Globus pallidus (tissue), 1 donor: ENCODE measurements around the gene RPL37A.

ENCODE experiments used
- DNase-seq: peaks from one replicate; pipeline ENCODE4 v3.0.0-alpha.2; 2015; ENCODE audit warnings: low spot score

Gene RPL37A

GRCh38 chr2:216498379-216499352 is at the start of gene RPL37A:
TSS of gene RPL37A (plus strand) at chr2:216498844. CDS start at chr2:216498875, 31 bp downstream.
- DNase-seq = peak; percentile 95

- DNase-seq = no peak
These were observed 48.3 kb upstream of the RPL37A start for GRCh38 chr2:216450346-216450745.

DNA sequence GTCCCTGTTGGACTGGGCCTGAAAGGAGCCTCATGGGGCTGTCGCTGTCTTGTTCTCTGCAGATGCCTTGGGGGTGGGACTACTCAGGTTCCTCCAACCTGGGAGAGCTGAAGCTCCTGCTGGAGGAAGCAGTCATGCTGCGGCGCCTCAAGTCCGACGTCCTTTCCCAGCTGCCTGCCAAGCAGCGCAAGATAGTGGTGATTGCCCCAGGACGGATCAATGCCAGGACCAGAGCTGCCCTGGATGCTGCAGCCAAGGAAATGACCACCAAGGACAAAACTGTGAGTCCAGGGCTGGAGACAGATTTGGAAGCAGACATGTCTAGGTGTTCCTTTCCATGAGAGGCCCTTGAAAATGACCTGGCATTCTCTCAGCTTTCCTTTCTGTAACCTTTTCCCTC is 47.9 kb upstream of the RPL37A start:
- no peak for DNase-seq

DNA sequence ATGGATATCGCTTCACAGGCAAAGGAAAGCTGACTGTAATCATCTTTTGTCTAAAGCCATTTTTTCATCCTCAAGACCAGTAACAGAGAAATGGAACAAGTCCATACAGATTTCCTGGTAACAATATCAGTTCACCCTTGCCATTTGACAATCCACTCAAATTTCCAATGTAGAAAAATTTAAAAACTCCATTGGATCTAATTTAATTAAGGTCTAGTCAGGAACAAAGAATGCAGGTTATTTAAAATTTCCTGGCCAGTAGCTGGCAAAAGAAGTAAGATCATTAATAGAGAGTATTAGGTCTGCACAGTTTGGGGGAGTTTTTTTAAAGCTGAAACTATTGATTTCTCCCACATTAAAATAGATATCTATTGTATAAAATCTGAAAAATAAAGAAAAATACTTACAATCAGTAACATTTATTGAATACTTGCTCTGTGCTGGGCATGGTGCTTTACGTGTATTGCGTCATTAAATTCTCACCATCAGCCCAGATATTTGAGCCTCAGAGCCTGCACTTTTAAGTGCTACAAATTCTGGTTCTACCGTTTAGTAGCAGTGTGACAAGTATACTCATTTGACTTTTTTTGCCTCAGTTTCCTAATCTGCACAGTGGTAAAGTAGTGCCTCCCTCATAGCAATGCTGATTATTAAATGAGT is 44.6 kb upstream of the RPL37A start:
- no peak for DNase-seq

- DNase-seq = no peak
These were observed 35.5 kb upstream of the RPL37A start for GRCh38 chr2:216463148-216463547.

- DNase-seq = no peak
These were observed 34.4 kb upstream of the RPL37A start for GRCh38 chr2:216464104-216464720.

DNA sequence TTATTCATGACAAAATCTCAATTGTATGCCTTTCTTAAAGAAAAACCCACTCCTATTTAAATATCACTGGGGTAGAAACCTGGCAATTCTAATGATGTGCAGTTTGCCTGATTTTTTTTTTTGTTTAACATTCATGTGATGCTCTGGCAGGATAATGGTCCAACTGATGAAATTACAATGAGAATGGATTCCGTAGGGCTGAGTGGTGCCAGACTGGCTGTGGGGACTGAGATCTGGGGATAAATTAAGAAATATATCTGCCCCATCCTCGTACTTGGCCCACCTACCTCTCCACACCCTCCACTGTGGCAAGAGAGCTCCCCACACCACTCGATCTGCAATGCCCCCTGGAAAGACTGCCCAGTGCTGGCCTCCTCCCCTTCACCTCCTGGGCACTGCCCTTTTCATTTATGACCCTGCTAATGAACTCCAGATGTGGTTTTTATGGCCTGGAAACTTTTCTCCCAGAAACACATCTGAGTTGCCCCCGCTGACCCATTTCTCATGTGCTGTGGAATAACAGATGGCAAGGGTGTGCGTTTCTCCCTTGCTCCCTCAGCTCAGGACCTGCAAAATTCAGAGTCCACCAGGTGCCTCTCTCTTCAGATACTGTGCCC is 33.0 kb upstream of the RPL37A start:
- DNase-seq = no peak

- no peak for DNase-seq
These were observed 30.8 kb upstream of the RPL37A start for GRCh38 chr2:216467845-216468244.

- DNase-seq = no peak
These were observed 29.0 kb upstream of the RPL37A start for GRCh38 chr2:216469661-216470060.

GRCh38 chr2:216473187-216473586 is 25.5 kb upstream of the RPL37A start:
- DNase-seq = no peak

- no peak for DNase-seq
These were observed 23.5 kb upstream of the RPL37A start for GRCh38 chr2:216474925-216475670.

- no peak for DNase-seq
These were observed 22.9 kb upstream of the RPL37A start for GRCh38 chr2:216475767-216476166.

- no peak for DNase-seq
These were observed 21.2 kb upstream of the RPL37A start for GRCh38 chr2:216477283-216478035.

GRCh38 chr2:216478151-216478550 is 20.5 kb upstream of the RPL37A start:
- peak; percentile 71 for DNase-seq

DNA sequence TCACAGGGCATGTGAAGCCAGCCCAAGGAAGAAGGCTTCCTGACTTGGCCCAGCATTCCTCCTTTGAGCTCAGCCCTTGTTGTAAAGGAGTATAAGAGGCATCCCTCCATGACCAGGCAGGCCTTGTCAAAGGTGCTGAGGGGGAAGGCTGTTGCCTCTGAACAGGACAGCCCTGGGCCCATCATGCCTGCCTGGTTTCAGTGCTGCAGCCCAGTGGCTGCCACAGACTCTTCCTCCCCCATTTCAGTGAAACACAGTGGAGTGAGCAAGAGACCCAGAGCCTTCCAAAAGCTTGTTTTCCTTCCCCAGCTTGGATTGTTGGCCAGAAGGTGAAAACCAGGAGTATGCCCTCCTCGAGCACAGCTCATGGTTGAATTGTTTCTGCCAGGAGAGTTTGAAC is 19.9 kb upstream of the RPL37A start:
- DNase-seq = no peak

- no peak for DNase-seq
These were observed 18.4 kb upstream of the RPL37A start for GRCh38 chr2:216480221-216480620.

GRCh38 chr2:216482640-216483039 is 16.0 kb upstream of the RPL37A start:
- DNase-seq = no peak

GRCh38 chr2:216485237-216485636 is 13.4 kb upstream of the RPL37A start:
- no peak for DNase-seq

DNA sequence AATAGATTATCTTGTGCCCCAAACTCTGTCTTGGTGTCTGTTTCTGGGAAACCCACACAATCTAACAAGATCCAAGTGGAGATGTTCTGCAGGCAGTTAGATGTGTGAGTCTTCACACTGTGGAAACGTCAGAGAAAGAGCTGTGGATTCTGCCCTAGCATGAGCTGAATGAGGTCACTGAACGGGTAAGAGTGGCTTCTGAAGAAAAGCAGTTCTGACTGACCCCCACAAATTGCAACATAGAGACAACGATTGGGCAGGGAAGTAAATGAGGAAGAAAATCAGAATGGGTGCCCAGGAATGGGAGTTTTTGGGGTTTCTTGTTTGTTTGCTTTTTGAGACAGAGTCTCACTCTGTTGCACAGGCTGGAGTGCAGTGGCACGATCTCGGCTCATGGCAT is 12.9 kb upstream of the RPL37A start:
- no peak for DNase-seq

DNA sequence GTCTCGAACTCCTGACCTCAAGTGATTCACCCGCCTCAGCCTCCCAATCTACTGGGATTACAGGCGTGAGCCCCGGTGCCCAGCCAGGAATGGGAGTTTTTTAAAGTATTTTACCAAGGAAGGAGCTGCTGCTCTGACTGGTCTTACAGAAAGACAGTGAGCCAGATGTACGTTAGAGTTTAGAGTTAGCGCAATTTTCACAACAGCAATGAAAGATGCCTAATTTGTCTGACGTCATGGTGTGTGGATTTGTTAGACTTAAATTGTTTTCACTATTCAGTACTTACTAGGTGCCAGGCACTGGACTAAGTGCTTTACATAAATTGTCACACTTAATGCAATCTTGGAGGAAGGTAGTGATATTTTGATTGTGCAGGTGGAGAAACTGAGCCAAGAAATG is 12.4 kb upstream of the RPL37A start:
- DNase-seq = no peak

DNA sequence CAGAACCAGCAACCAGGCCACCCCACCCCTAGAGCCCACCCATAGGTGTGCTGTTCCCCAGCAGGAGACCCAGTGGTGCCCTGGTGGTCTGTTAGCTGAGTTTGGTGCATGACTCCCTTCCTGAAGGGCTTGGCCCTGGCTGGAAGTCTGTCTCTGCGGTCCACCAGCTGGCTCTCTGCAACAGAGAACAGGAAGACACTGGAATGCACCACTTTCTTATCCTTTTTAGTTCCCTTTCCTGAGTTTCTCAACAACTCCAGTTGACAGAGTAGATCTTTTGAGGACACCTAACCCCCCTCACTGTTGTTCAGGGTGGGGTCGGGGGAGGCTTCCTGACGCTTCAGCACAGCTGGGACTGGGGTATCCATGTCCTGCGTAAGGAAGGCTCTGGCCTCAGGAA is 11.9 kb upstream of the RPL37A start:
- no peak for DNase-seq
